Upper lobe of left lung (tissue), 6 donors: Measurements from ENCODE around the gene EPHA4. TPM values are rescaled to one million over a fixed set of nuclear protein-coding genes. Genes with fewer than 3 reads are reported as not detected.

Experiments
- ATAC-seq, 2 donors: fragments of 200-7000 bp; cut with Tn5 transposase; one replicate each; pipeline ENCODE4 v1.9.1; 2022; ENCODE audit warnings: mild to moderate bottlenecking in 2 of 2, moderate library complexity in 2 of 2; ENCODE audit not compliant: low FRiP score in 2 of 2
- DNase-seq, 2 donors: peaks; one replicate each; pipeline ENCODE4 v3.0.0-alpha.2; 2019 to 2020
- H3K27ac ChIP-seq, 4 donors: fragments of 200-600 bp; sonication (generic); one replicate each; pipeline ENCODE4 v1.5.1; 2016 to 2019
- H3K27me3 ChIP-seq, 4 donors: fragments of 200-600 bp; sonication (generic); one replicate each; pipeline ENCODE4 v1.5.1; 2017 to 2019
- H3K36me3 ChIP-seq, 4 donors: fragments of 200-600 bp; sonication (generic); one replicate each; pipeline ENCODE4 v1.5.1; 2016 to 2019
- H3K4me1 ChIP-seq, 4 donors: fragments of 200-600 bp; sonication (generic); one replicate each; pipeline ENCODE4 v1.5.1; 2018 to 2019
- H3K4me3 ChIP-seq, 4 donors: fragments of 200-600 bp; sonication (generic); one replicate each; pipeline ENCODE4 v1.5.1; 2017 to 2019; ENCODE audit warnings: mild to moderate bottlenecking in 2 of 4, moderate library complexity in 1 of 4
- H3K9me3 ChIP-seq, 4 donors: fragments of 200-600 bp; sonication (generic); one replicate each; pipeline ENCODE4 v1.5.1; 2018 to 2019
- CTCF ChIP-seq, 6 experiments: fragments of 450-650 bp in 4 of 6; fragments of 200-600 bp in 2 of 6; sonication (generic) in 2 of 6; IDR thresholded peaks; one replicate each; pipeline ENCODE4 v1.5.1; 2016 to 2019; ENCODE audit warnings: antibody characterized with exemption in 6 of 6
- EP300 ChIP-seq, 4 donors: sonication (generic); formaldehyde crosslinking; IDR thresholded peaks; one replicate each; pipeline ENCODE4 v1.5.1; 2017; ENCODE audit warnings: antibody characterized with exemption in 4 of 4, control low read depth in 2 of 4
- POLR2A ChIP-seq, 4 donors: fragments of 450-650 bp; IDR thresholded peaks; one replicate each; pipeline ENCODE4 v1.5.1; 2016 to 2017; ENCODE audit warnings: antibody characterized with exemption in 4 of 4, mild to moderate bottlenecking in 2 of 4
- POLR2AphosphoS5 ChIP-seq, 2 donors: sonication (generic); formaldehyde crosslinking; IDR thresholded peaks; one replicate each; pipeline ENCODE4 v1.5.1; 2017; ENCODE audit warnings: antibody characterized with exemption in 2 of 2
- WGBS, 2 donors: methylation state at CpG; one replicate each; pipeline ENCODE4 v1.1.5; 2017 to 2018; 5-methylcytosine and 5-hydroxymethylcytosine counted together
- total RNA-seq, 6 donors: library from RNA; depleted of rRNA in 4 of 6; stranded (reverse); fragments of >200 nt in 4 of 6; gene quantifications; one replicate each; pipeline versions ENCODE4 v1.1.0 to v1.2.1, GENCODE V29; 2016 to 2021
- donor health status: DM: no; HTN: no; CAD: no; lungs with moderate emphysema.
- donor health status: DM: no; HTN: yes; CAD: no; lungs with severe emphysema.

Gene EPHA4
- total RNA-seq, 6 donors from 2014 or later, result 9.5 to 33.5 (median 22.3) TPM

- Histone ChIP-seq H3K27ac (no peak overlapping the region), H3K4me3 (no peak overlapping the region), H3K36me3 (no peaks in the 10 kb centered on the region), H3K4me1 (no peaks in the 10 kb centered on the region), H3K27me3 (no peaks in the 10 kb centered on the region), H3K9me3 (no peaks in the 10 kb centered on the region)
- ATAC-seq (no peak), DNase-seq (no peak)
- TF ChIP-seq POLR2A (IDR thresholded peaks at IDR 0.05) (no peak), EP300 (IDR thresholded peaks at IDR 0.05) (no peak), POLR2AphosphoS5 (IDR thresholded peaks at IDR 0.05) (no peak), CTCF (IDR thresholded peaks at IDR 0.05) (no peak)
- WGBS, 2 donors, result 36 to 37% methylated on average over 3 of the region's 3 CpGs
Measured at GRCh38 chr2:221490506-221491060, 81.5 kb downstream of the EPHA4 start.

DNA sequence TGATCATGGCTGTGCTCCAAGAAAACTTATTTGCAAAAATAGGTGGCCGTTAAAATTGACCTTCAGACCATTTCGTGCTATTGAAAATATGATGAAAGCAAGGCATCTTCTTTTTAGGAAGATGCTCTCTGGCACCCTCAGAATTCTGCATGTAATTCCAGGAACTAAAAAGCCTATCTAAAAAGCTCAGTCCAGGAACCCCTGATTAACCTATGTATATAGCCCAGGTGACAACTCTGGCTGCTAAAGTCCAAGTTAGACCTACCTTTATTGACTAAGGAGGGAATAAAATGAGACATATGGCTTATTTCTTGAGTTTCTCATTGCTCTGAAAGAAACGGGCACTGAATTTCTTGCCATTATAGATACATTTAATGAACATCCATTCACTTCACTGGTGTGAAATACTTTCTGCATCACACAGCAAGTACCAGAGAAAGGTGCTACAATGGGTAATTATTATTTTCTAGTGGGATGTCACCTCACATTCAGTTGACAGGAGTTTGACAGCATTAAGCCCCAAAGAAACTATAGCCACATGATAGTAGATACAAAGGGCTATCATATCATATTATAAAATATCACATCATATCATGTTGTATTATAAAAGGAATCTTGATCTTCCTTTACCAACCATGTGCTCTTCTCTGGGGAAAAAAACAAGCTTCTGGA, 83.8 kb downstream of the EPHA4 start:
- Histone ChIP-seq H3K36me3 (no peaks in the 10 kb centered on the region), H3K27ac (no peak overlapping the region), H3K4me1 (no peaks in the 10 kb centered on the region), H3K27me3 (no peaks in the 10 kb centered on the region), H3K9me3 (no peaks in the 10 kb centered on the region), H3K4me3 (no peak overlapping the region)
- WGBS, 2 donors, result 89 to 92% methylated on average over 3 of the region's 3 CpGs
- DNase-seq, result no peak
- TF ChIP-seq POLR2AphosphoS5 (IDR thresholded peaks at IDR 0.05) (no peak), POLR2A (IDR thresholded peaks at IDR 0.05) (no peak), CTCF (IDR thresholded peaks at IDR 0.05) (no peak)
- ATAC-seq, result no peak

DNA sequence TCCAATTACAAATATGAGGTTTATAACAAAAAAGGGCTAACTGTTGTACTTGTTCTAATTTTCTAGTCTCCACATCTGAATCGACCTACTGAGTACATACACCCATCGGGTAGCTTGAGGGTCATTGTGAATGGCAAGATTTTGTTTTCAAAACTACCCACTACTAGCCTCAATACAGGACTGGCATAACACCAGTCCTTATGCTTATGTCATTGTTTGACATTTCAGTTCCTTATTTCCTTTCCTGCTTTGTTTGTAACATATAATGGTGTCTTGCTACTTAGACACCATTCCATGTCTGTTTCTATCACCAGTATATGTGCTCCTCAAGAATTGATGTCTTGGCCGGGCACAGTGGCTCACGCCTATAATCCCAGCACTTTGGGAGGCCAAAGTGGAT, 86.0 kb downstream of the EPHA4 start:
- no peaks in the 10 kb centered on the region for H3K4me1 ChIP-seq
- no peaks in the 10 kb centered on the region for H3K36me3 ChIP-seq
- no peak overlapping the region for H3K27ac ChIP-seq
- H3K27me3 ChIP-seq, result no peaks in the 10 kb centered on the region
- H3K9me3 ChIP-seq, result no peaks in the 10 kb centered on the region
- DNase-seq (no peak), ATAC-seq (no peak)
- TF ChIP-seq EP300 (IDR thresholded peaks at IDR 0.05) (no peak), POLR2AphosphoS5 (IDR thresholded peaks at IDR 0.05) (no peak), POLR2A (IDR thresholded peaks at IDR 0.05) (no peak), CTCF (IDR thresholded peaks at IDR 0.05) (no peak)
- 69 to 92% methylated on average over 4 of the region's 4 CpGs for WGBS, 2 donors
- H3K4me3 ChIP-seq, result no peak overlapping the region

GRCh38 chr2:221485503-221485870, 86.6 kb downstream of the EPHA4 start:
- no peaks in the 10 kb centered on the region for H3K4me1 ChIP-seq
- no peaks in the 10 kb centered on the region for H3K9me3 ChIP-seq
- WGBS, 2 donors, result 92 to 95% methylated on average over 5 of the region's 5 CpGs
- no peaks in the 10 kb centered on the region for H3K36me3 ChIP-seq
- DNase-seq (no peak), ATAC-seq (no peak)
- no peaks in the 10 kb centered on the region for H3K27me3 ChIP-seq
- TF ChIP-seq CTCF (IDR thresholded peaks at IDR 0.05), result no peak
- no peak for TF ChIP-seq EP300 (IDR thresholded peaks at IDR 0.05)
- TF ChIP-seq POLR2A (IDR thresholded peaks at IDR 0.05), result no peak
- TF ChIP-seq POLR2AphosphoS5 (IDR thresholded peaks at IDR 0.05), result no peak
- H3K4me3 ChIP-seq, result no peak overlapping the region
- H3K27ac ChIP-seq, result no peak overlapping the region
